Measurements from ENCODE around the gene ZFP1. TPM values are rescaled to one million over a fixed set of nuclear protein-coding genes. Genes with fewer than 3 reads are reported as not detected.

Gene ZFP1
- total RNA-seq, 2 donors from 2014 or later: 8.1 to 14.6 TPM

- no peak for DNase-seq (ENCODE audit: low spot score)
- no peak overlapping the region for H3K4me3 ChIP-seq
- H3K27ac ChIP-seq: peak overlapping the region; percentile 86 to 93
- no peaks in the 10 kb centered on the region for H3K27me3 ChIP-seq (replicated peaks; ENCODE audit: insufficient read depth)
- no peak for ATAC-seq (ENCODE audit: insufficient number of reproducible peaks, low FRiP score, low read depth)
- TF ChIP-seq, protein P1, sequence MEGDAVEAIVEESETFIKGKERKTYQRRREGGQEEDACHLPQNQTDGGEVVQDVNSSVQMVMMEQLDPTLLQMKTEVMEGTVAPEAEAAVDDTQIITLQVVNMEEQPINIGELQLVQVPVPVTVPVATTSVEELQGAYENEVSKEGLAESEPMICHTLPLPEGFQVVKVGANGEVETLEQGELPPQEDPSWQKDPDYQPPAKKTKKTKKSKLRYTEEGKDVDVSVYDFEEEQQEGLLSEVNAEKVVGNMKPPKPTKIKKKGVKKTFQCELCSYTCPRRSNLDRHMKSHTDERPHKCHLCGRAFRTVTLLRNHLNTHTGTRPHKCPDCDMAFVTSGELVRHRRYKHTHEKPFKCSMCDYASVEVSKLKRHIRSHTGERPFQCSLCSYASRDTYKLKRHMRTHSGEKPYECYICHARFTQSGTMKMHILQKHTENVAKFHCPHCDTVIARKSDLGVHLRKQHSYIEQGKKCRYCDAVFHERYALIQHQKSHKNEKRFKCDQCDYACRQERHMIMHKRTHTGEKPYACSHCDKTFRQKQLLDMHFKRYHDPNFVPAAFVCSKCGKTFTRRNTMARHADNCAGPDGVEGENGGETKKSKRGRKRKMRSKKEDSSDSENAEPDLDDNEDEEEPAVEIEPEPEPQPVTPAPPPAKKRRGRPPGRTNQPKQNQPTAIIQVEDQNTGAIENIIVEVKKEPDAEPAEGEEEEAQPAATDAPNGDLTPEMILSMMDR (IDR thresholded peaks at IDR 0.05): no peak
- peaks cover 25 to 42% of the 10 kb centered on the region in 2 donors for H3K4me1 ChIP-seq (ENCODE audit: control insufficient read depth in 1 of 2, low read depth in 2 of 2)
- H3K9me3 ChIP-seq: no peaks in the 10 kb centered on the region
- no peaks in the 10 kb centered on the region for H3K36me3 ChIP-seq
Measured at GRCh38 chr16:75106351-75107274, 41.7 kb upstream of the ZFP1 start.

- H3K27ac ChIP-seq: peak overlapping the region; percentile 86 to 93
- DNase-seq (ENCODE audit: low spot score): no peak
- TF ChIP-seq, protein P1 (IDR thresholded peaks at IDR 0.05): no peak
- no peaks in the 10 kb centered on the region for H3K36me3 ChIP-seq
- no peaks in the 10 kb centered on the region for H3K9me3 ChIP-seq
- no peak for ATAC-seq (ENCODE audit: insufficient number of reproducible peaks, low FRiP score, low read depth)
- H3K4me1 ChIP-seq (ENCODE audit: control insufficient read depth in 1 of 2, low read depth in 2 of 2): peaks cover 25 to 43% of the 10 kb centered on the region in 2 donors
- H3K4me3 ChIP-seq: no peak overlapping the region
- H3K27me3 ChIP-seq (replicated peaks; ENCODE audit: insufficient read depth): no peaks in the 10 kb centered on the region
Measured at GRCh38 chr16:75107505-75107904, 40.8 kb upstream of the ZFP1 start.

- H3K36me3 ChIP-seq: no peaks in the 10 kb centered on the region
- TF ChIP-seq, protein P1 (IDR thresholded peaks at IDR 0.05): no peak
- ATAC-seq (ENCODE audit: insufficient number of reproducible peaks, low FRiP score, low read depth) (peak; percentile 67), DNase-seq (ENCODE audit: low spot score) (peak; percentile 85)
- H3K27me3 ChIP-seq (replicated peaks; ENCODE audit: insufficient read depth): no peaks in the 10 kb centered on the region
- peak overlapping the region; percentile 86 to 93 for H3K27ac ChIP-seq
- H3K4me3 ChIP-seq: peak overlapping the region; percentile 57
- peaks cover 25 to 43% of the 10 kb centered on the region in 2 donors for H3K4me1 ChIP-seq (ENCODE audit: control insufficient read depth in 1 of 2, low read depth in 2 of 2)
- H3K9me3 ChIP-seq: no peaks in the 10 kb centered on the region
Measured at GRCh38 chr16:75108792-75109731, 39.3 kb upstream of the ZFP1 start.

GRCh38 chr16:75109732-75110243 is 38.5 kb upstream of the ZFP1 start:
- TF ChIP-seq, protein P1 (IDR thresholded peaks at IDR 0.05): no peak
- Histone ChIP-seq H3K4me1 (ENCODE audit: control insufficient read depth in 1 of 2, low read depth in 2 of 2) (peaks cover 25 to 41% of the 10 kb centered on the region in 2 donors), H3K27ac (peak overlapping the region; percentile 81 to 93), H3K4me3 (peak overlapping the region; percentile 57), H3K36me3 (no peaks in the 10 kb centered on the region), H3K27me3 (replicated peaks; ENCODE audit: insufficient read depth) (no peaks in the 10 kb centered on the region), H3K9me3 (no peaks in the 10 kb centered on the region)
- no peak for DNase-seq (ENCODE audit: low spot score)
- peak; percentile 33 for ATAC-seq (ENCODE audit: insufficient number of reproducible peaks, low FRiP score, low read depth)

Measured in thoracic aorta (tissue), 2 donors.